GM12878 (cell line): Measurements from ENCODE around the gene C1QTNF9B. TPM values are rescaled to one million over a fixed set of nuclear protein-coding genes. Genes with fewer than 3 reads are reported as not detected.

ENCODE experiments used
- ATAC-seq: fragments of 200-7000 bp; cut with Tn5 transposase; 3 replicates; pipeline ENCODE4 v1.9.1; 2020; ENCODE audit warnings: mild to moderate bottlenecking, moderate library complexity
- BruUV-seq: library from RNA; stranded (reverse); fragments of 400-500 nt; replicated peaks from 2 replicates; lab custom pipeline; 2021; lab: Mats Ljungman, UMichigan
- CTCF ChIA-PET: fragments of 300-600 bp; sonication (Branson Sonifier 250); formaldehyde crosslinking; extraction: SDS; loops from one replicate; lab custom pipeline; 2021; ENCODE audit warnings: inconsistent platforms; lab: Yijun Ruan, JAX
- POLR2A ChIA-PET: fragments of 350-600 bp; formaldehyde crosslinking; extraction: SDS; loops from one replicate; lab custom pipeline; 2021; ENCODE audit warnings: inconsistent platforms; lab: Charles Lee
- RAD21 ChIA-PET: fragments of 300-600 bp; sonication (Branson Sonifier 250); formaldehyde crosslinking; loops from one replicate; lab custom pipeline; 2023; ENCODE audit warnings: antibody characterized with exemption; ENCODE audit not compliant: unreplicated experiment; lab: Charles Lee
- SMC1A ChIA-PET: fragments of 300-600 bp; sonication (Branson Sonifier 250); formaldehyde crosslinking; loops from one replicate; lab custom pipeline; 2023; ENCODE audit not compliant: unreplicated experiment, uncharacterized antibody; lab: Charles Lee
- DNase-seq: peaks from one replicate; pipeline ENCODE4 v3.0.0-alpha.2; 2011; ENCODE audit warnings: low read depth, low spot score
- FAIRE-seq: peaks from 3 replicates; lab custom pipeline; 2011; peaks lifted over from hg19 to GRCh38; lab: Jason Lieb, UNC
- H2AFZ ChIP-seq: 2 replicates; pipeline ENCODE4 v1.6.0; 2011; ENCODE audit warnings: low read depth, low read length, control low read depth; ENCODE audit not compliant: control insufficient read depth
- H3K27ac ChIP-seq: 2 replicates; pipeline ENCODE4 v1.5.1; 2011; ENCODE audit warnings: control low read depth; ENCODE audit not compliant: control insufficient read depth, insufficient read depth
- H3K27me3 ChIP-seq, 2 experiments: replicated peaks in 1 of 2; 2 replicates each; pipeline versions ENCODE4 v1.6.0 to v1.6.1; 2011; ENCODE audit warnings: low read length in 1 of 2; ENCODE audit not compliant: control insufficient read depth in 2 of 2, insufficient read depth in 2 of 2
- H3K36me3 ChIP-seq, 2 experiments: 2 replicates each; pipeline ENCODE4 v1.5.1; 2011; ENCODE audit warnings: low read length in 1 of 2; ENCODE audit not compliant: control insufficient read depth in 2 of 2, insufficient read depth in 2 of 2
- H3K4me1 ChIP-seq: 2 replicates; pipeline ENCODE4 v1.6.1; 2011; ENCODE audit warnings: mild to moderate bottlenecking, low read length, moderate library complexity, mixed read lengths; ENCODE audit not compliant: control insufficient read depth, insufficient read depth
- H3K4me2 ChIP-seq: 2 replicates; pipeline ENCODE4 v1.6.0; 2011; ENCODE audit warnings: control low read depth; ENCODE audit not compliant: control insufficient read depth, insufficient read depth
- H3K4me3 ChIP-seq: fragments of 200-600 bp; sonication (generic); 2 replicates; pipeline ENCODE4 v1.5.1; 2016
- H3K79me2 ChIP-seq: 2 replicates; pipeline ENCODE4 v1.6.0; 2011; ENCODE audit warnings: low read length; ENCODE audit not compliant: control insufficient read depth, insufficient read depth
- H3K9ac ChIP-seq: 2 replicates; pipeline ENCODE4 v1.8.0; 2011; ENCODE audit warnings: low read length, control low read depth, mixed read lengths; ENCODE audit not compliant: control insufficient read depth, insufficient read depth
- H3K9me3 ChIP-seq: replicated peaks from 3 replicates; pipeline ENCODE4 v1.5.1; 2011; ENCODE audit warnings: mild to moderate bottlenecking, low read length; ENCODE audit not compliant: control insufficient read depth, insufficient read depth
- H4K20me1 ChIP-seq: 2 replicates; pipeline ENCODE4 v1.6.0; 2011; ENCODE audit not compliant: control insufficient read depth, insufficient read depth
- ATF3 ChIP-seq: IDR thresholded peaks from 2 replicates; pipeline ENCODE4 v1.6.1; 2011; ENCODE audit warnings: low read depth, mild to moderate bottlenecking, low read length, moderate library complexity, borderline replicate concordance; ENCODE audit errors: extremely low read depth
- CREB1 ChIP-seq: IDR thresholded peaks from 2 replicates; pipeline ENCODE4 v1.6.1; 2012; ENCODE audit warnings: low read depth, mild to moderate bottlenecking, inconsistent platforms
- FOXM1 ChIP-seq: IDR thresholded peaks from 2 replicates; pipeline ENCODE4 v1.6.1; 2012; ENCODE audit warnings: low read depth, mild to moderate bottlenecking, inconsistent platforms, low read length, moderate library complexity
- IKZF2 ChIP-seq, 2 experiments: fragments of 450-650 bp; IDR thresholded peaks; 2 replicates each; pipeline ENCODE4 v1.6.1; 2017; ENCODE audit warnings: mild to moderate bottlenecking in 2 of 2, moderate library complexity in 2 of 2
- RCOR1 ChIP-seq: conservative IDR thresholded peaks from 2 replicates; pipeline ENCODE4 v1.6.1; 2012; ENCODE audit warnings: low read depth, low read length, improper control_type of control experiment
- SMAD1 ChIP-seq: fragments of 450-650 bp; IDR thresholded peaks from 2 replicates; pipeline ENCODE4 v1.6.1; 2018; ENCODE audit warnings: mild to moderate bottlenecking, low read depth; ENCODE audit not compliant: partially characterized antibody
- USF2 ChIP-seq: IDR thresholded peaks from 2 replicates; pipeline ENCODE4 v1.6.1; 2011; ENCODE audit warnings: low read depth, low read length, improper control_type of control experiment, borderline replicate concordance
- ZBTB4 ChIP-seq: fragments of 450-650 bp; formaldehyde crosslinking; IDR thresholded peaks from 2 replicates; pipeline ENCODE4 v1.4.0; 2022; ENCODE audit warnings: mild to moderate bottlenecking, moderate library complexity
- ZNF217 ChIP-seq: fragments of 450-650 bp; IDR thresholded peaks from 2 replicates; pipeline ENCODE4 v1.6.1; 2017; ENCODE audit warnings: antibody characterized with exemption, mild to moderate bottlenecking
- ZNF384 ChIP-seq: IDR thresholded peaks from 2 replicates; pipeline ENCODE4 v1.6.1; 2012; ENCODE audit warnings: low read depth, mild to moderate bottlenecking, low read length, improper control_type of control experiment, borderline replicate concordance
- WGBS: methylation state at CpG from one replicate; pipeline ENCODE4 v1.1.6; 2016; ENCODE audit warnings: low lambda C conversion rate; ENCODE audit not compliant: insufficient replicate concordance, insufficient coverage; ENCODE audit errors: missing lambda C conversion rate; 5-methylcytosine and 5-hydroxymethylcytosine counted together
- in situ Hi-C: fragments of 300-500 bp; cut with MboI; formaldehyde crosslinking; loops from 9 replicates; pipeline ENCODE4 v1.14.3; 2018; ENCODE audit warnings: mixed read lengths
- intact Hi-C: fragments of 100-400 bp; cut with micrococcal nuclease; formaldehyde crosslinking; loops from one replicate; pipeline ENCODE4 v1.14.2; 2022; ENCODE audit not compliant: unreplicated experiment
- polyA plus RNA-seq, 11 experiments: library from polyadenylated mRNA; depleted of rRNA in 4 of 11; unstranded in 6 of 11; stranded (reverse) in 5 of 11; fragments of >200 nt; fragmentation: Nextera tagmentation in 4 of 11; fragmentation: Illumina TruSeq in 1 of 11; extraction: Ambion mirVana in 4 of 11; extraction: Trizol in 1 of 11; gene quantifications; 1 replicate in 1 of 11; 2 replicates in 10 of 11; pipeline versions ENCODE4 v1.2.1 to v1.2.3, GENCODE V29; 2011 to 2016; ENCODE audit warnings: inconsistent platforms in 2 of 11, missing spikeins in 2 of 11, low read depth in 1 of 11
- total RNA-seq, 4 experiments: library from RNA; depleted of rRNA in 3 of 4; stranded (reverse); fragments of >200 nt in 3 of 4; fragmentation: Illumina TruSeq in 1 of 4; extraction: Trizol in 1 of 4; gene quantifications; 2 replicates each; pipeline versions ENCODE4 v1.2.1 to v1.2.3, GENCODE V29; 2013 to 2021

The C1QTNF9B gene
- total and polyA plus RNA-seq, 10 of the 15 experiments (the other 5 are each of a cell fraction or from before 2014, with no cell fraction given): 0.10 to 0.48 (median 0.32) TPM; not detected in 6

GRCh38 chr13:23915308-23915707 is 18.0 kb upstream of the C1QTNF9B start:
- TF ChIP-seq RCOR1 (no peak), ZNF217 (no peak), IKZF2 (IDR thresholded peaks at IDR 0.05) (no peak), ATF3 (no peak), CREB1 (no peak), SMAD1 (no peak), ZBTB4 (no peak), ZNF384 (no peak), FOXM1 (no peak), USF2 (no peak)
- Histone ChIP-seq H3K27ac (no peak overlapping the region), H4K20me1 (no peaks in the 10 kb centered on the region), H3K9me3 (no peaks in the 10 kb centered on the region), H3K9ac (no peak overlapping the region), H3K27me3 (no peaks in the 10 kb centered on the region), H2AFZ (no peak overlapping the region), H3K4me1 (no peaks in the 10 kb centered on the region), H3K4me2 (no peak overlapping the region), H3K4me3 (no peak overlapping the region), H3K36me3 (no peaks in the 10 kb centered on the region), H3K79me2 (no peaks in the 10 kb centered on the region)
- in situ Hi-C loops: loop anchor here (5.0 kb wide), 1 partner anchor 317 kb away; no protein-coding TSS in a partner anchor
- CTCF ChIA-PET: interaction anchor here (1.0 kb wide), 1 partner anchor 11 kb away, joined by 3 read pairs; no protein-coding TSS in a partner anchor
- ATAC-seq (no peak), FAIRE-seq (no peak), DNase-seq (no peak)
- 56% methylated on average over 3 of the region's 3 CpGs for WGBS
- RAD21 ChIA-PET: no interaction called here
- SMC1A ChIA-PET: interaction anchor here (1.2 kb wide), 1 partner anchor 69 kb away, joined by 3 read pairs; no protein-coding TSS in a partner anchor
- BruUV-seq: no TSS peak
- intact Hi-C loops: no loop called here
- POLR2A ChIA-PET: no interaction called here
